Measurements from ENCODE around the gene ZNF57.

- TF ChIP-seq CTCF (conservative IDR thresholded peaks at IDR 0.05; ENCODE audit: low read length): no peak
- TF ChIP-seq EZH2phosphoT487 (IDR thresholded peaks at IDR 0.05; ENCODE audit: borderline replicate concordance, low read depth, low read length): no peak
Observed at GRCh38 chr19:2949939-2950285, 49.2 kb downstream of the ZNF57 start.
